Posterior vena cava (tissue), 2 donors: ENCODE measurements around the gene TMEM163. TPM values are rescaled to one million over a fixed set of nuclear protein-coding genes. Genes with fewer than 3 reads are reported as not detected.
"Not testable (repeated sequence)": the region's sequence is repeated elsewhere in the genome, so short reads cannot be mapped to it uniquely, and the experiment has no call there.

ENCODE experiments used
- DNase-seq: peaks from one replicate; pipeline ENCODE4 v3.0.0-alpha.2; 2020; ENCODE audit warnings: low spot score
- intact Hi-C, 2 donors: fragments of 100-400 bp; cut with DNase I; formaldehyde crosslinking; loops; one replicate each; pipeline versions ENCODE4 v1.14.1 to v1.14.2; 2022 to 2023
- total RNA-seq, 2 donors: library from RNA; stranded (reverse); fragmentation: NEBNext Ultra II Directional; extraction: Animal tissue kit (Norgen Biotek cat#: 25700); gene quantifications; one replicate each; pipeline ENCODE4 v1.2.1, GENCODE V29; 2021
- donor health status: DM: yes; HTN: yes; CAD: no.
- donor health status: DM: yes; HTN: yes; CAD: no.

Gene TMEM163
- total RNA-seq, 2 donors from 2014 or later: 0.19 to 0.24 TPM

DNA sequence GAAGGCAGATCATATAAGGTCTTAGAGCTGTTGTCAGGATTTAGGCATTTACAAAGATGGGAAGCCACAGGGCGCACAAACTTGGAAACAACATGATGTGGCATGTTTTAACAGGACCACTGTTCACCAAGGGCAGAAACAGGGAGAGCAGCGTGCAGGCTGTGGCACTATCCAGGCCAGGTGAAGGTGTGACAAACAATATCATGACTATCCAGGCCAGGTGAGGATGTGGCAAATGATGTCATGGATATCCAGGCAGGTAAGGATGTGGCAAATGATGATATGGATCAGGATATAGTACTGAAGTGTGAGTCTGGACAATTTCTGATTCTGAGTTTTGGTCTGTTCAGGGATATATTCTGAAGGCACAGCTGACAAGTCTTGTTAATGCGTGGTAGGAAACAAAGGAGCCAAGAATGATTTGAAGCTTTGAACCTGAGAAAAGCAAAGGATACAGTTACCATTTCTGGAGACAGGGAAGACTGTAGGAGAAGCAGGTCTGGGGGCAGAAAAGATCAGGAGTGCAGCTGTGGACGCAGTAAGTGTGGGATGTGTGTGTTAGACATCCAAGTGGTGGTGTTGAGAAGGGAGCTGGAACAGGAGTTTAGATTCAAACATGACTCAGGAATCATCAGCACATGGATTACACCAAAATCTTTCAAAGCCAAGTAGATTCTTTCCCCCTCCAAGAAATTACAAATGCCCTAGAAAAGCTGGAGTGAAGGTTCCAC, 205.9 kb downstream of the TMEM163 start:
- intact Hi-C loops: no loop called here
- DNase-seq: no peak

DNA sequence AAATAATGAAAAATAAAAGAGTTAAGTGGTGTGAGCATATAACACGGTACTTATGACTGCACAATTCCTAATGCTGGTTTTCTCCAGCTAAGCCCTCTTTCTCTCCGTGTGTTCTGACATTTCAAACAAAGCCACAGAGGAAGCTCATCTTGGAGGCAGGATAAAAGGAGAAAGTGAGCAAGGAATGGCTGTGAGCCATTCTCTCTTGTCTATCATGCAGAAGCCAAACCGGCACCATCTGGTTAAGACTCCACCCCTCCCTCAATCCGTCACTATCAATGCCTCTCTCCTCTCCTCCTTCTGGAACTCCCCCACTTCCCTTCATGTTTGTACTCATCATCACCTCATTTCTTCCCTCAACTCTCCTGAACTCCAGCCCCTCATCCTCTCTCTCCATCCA, 210.4 kb downstream of the TMEM163 start:
- no peak for DNase-seq
- intact Hi-C loops: no loop called here

DNA sequence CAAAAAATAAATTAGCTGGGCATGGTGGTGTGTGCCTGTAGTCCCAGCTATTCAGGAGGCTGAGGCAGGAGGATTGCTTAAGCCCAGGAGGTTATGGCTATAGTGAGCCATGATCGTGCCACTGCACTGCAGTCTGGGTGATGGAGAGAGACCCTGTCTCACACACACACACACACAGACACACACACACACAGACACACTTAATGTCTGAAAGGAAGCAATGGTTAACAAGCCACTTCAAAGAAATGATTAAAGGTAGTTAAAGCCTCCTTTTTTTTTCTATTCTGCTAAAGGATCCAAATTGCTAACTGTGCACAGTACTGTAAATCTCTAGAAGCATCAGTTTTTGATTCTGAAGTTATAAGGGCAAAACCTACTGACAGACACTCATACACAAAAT, 211.1 kb downstream of the TMEM163 start:
- DNase-seq: no peak
- intact Hi-C loops: no loop called here

DNA sequence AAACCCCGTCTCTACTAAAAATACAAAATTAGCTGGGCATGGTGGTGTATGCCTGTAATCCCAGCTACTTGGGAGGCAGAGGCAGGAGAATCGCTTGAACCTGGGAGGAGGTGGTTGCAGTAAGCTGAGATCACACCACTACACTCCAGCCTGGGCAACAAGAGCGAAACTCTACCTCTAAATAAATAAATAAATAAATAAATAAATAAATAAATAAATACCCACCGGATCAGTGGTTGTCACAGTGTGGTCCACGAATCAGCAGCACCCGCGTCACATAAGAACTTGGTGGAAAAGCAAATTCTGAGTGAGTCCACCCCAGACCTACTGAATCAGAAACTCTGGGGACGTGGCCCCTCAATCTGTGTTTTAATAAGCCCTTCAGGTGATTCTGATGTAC, 211.6 kb downstream of the TMEM163 start:
- DNase-seq, intact Hi-C loops: not testable (repeated sequence)

DNA sequence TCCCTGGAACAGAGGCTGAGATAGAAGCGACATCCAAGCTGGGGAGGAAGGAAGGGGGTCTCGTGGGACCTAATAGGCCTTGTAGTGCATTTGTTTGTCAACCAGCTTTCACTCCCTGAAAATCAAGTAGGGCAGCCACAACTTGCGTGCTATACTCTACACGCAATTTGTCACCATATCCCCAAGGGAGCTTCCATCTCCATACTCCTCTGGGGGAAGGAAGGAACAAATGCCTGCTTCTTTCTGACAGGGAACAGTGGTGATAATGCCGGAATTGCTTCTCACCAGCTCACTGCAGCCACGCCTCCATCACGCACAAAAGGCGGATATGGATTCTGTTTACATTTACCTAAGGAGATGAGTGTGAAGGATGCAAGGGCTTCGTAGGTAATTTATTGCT, 213.4 kb downstream of the TMEM163 start:
- intact Hi-C loops: no loop called here
- DNase-seq: no peak

DNA sequence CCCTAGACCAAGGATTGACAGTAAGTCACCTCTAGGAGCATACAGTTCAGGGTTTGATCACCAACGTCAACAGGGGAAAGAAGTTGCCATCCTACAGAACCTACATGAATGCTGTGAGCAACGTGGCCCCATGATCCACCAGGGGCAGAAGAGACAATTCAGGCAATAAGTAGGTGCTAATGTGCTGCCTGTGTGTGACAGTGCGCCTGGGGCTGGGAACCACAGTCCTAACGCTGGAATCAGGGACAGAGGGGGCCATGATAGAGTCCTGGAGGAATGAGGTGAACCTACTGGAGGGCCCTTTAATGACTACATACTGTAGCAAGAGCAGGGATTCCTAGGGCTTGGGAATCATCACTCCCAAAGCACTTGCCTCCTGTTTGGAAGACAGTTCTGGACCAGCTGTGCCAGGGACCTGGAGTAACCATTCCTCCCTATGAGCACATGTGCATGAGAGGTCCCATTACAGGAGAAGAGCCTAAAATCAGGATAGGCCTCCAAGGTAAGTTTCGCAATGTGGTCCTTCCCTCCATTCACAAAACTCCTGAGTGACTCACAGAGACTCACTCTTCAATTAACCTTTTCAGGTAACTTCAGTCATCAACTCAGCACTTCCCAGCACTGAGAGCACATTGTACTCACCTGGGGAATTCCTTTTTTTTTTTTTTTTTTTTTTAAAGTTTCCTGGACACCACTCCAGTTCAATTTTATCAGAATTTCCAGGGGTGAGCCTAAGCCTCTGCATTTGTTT, 214.0 kb downstream of the TMEM163 start:
- intact Hi-C loops: no loop called here
- no peak for DNase-seq

DNA sequence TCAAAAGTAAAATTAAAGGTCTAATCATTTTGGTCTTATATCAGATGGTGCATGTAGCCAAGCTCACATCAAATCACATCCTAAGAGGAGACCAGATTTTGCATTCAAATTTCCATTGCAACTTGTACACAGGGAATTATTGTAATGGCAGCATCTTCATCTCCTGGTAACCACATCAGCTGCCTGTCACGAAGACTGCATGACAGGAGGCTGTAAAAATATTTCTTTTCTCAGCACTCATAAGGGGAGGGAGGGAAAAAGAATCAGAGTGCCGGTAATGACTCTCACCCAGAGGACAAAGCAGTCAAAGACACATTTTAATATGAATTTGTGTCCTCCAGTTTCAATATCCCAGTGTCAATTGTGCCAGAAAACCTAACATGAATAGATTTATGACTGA, 216.7 kb downstream of the TMEM163 start:
- intact Hi-C loops: no loop called here
- no peak for DNase-seq

DNA sequence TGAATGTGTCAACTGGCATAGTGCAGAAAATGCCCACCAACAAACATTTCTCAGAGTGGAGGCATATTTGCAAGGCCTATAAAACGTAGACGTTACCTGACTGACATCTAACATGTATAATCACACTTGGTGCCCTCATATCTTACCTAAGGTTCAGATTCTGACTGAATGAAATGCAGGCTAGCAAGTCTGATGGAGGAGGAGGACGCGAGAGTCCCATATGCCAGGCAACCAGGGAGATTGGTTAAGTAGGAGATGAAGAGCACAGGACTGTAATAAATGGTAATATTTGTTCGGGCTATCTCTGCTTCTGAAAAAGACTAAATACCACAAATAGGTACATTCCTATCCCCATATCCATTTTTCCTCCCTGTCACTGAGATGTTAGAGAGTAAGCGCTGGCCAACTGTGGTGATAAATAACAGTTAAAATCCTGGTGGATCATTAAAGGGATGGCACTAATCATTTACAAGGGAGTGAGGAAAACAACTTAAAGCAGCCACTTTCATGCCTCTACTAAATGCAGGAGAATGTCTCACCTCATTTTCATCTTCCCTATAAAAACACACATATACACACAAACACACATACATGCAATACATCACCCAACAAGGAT, 217.2 kb downstream of the TMEM163 start:
- intact Hi-C loops: no loop called here
- no peak for DNase-seq

DNA sequence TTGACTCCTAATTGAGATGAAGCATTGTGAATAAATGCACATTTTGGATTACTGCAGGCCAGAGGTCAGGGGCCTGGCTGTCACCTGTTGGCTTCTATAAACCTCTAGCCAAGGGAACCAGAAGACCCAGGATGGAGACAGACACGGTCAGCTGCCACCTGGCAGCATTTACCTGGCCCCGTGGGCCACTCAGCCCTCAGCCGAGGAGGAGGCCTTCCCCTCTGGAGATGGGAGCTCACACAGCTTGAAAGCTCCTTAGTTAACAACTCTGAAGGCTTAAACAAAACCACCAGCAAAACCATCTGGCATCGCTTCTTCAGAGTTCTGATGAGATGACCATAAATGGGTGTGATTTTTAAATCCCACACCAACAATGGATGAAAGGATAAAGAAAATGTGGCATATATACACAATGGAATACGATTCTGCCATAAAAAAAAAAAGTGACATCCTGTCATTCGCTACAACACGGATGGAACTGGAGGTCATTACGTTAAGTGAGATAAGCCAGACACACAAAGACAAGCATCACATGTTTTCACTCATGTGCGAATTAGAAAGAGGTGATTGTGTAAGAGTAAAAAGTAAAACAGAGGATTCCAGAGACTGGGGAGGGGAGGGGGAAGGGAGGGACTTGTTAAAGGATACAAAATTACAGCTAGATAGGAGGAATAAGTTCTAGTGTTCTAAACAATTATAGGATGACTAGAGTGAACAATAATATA, 218.4 kb downstream of the TMEM163 start:
- DNase-seq: no peak
- intact Hi-C loops: no loop called here

DNA sequence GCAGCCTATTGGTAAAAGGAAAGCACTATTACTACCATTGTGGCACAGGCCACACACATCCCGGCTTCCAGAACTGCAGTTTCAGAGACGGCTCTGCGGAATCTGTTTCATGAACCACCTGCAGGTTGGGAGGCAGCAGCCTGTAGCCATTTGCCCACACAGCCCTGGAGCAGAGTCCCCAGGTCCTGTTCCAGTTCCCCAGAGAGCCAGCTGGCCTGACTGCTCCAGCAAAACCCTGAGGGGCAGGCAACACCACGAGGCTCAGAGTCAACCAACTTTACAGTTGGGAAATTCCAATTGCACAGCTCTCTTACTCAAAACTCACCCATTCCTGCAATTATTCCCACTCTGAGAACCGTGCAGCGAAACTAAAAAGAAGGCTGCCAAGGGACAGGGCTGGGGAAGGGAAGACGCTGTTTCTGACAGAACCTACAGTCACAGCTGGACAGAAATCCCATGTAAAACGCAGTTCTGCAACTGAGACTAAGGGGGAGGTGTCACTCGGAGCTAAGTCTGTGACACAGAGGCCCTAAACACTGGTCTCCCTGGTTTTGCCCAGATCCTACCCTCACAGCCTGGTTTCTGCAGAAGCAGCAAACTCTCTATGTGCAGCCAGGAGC, 219.4 kb downstream of the TMEM163 start:
- intact Hi-C loops: no loop called here

DNA sequence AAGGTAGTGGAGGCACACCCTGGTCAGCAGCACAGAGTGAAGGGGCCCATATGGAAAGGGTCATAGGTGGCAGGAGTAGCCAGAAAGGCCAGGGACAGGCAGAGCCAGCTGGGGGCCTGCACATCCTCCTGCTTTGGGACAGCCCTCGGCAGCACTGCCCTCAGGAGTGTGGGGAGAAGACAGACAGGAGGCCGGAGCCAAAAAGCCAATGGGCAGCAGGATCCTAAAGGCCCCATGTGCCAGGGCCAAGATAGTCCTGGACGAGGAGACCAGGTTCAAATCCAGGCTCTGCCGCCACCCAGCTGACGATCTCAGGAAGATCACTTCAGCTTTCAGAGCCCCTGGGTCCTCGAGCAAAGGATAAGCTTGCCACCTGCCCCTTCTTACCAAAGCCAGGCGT, 220.1 kb downstream of the TMEM163 start:
- intact Hi-C loops: no loop called here
- DNase-seq: no peak

More for the DNA sequence above, 219.4 kb downstream of the TMEM163 start:
- no peak for DNase-seq

DNA sequence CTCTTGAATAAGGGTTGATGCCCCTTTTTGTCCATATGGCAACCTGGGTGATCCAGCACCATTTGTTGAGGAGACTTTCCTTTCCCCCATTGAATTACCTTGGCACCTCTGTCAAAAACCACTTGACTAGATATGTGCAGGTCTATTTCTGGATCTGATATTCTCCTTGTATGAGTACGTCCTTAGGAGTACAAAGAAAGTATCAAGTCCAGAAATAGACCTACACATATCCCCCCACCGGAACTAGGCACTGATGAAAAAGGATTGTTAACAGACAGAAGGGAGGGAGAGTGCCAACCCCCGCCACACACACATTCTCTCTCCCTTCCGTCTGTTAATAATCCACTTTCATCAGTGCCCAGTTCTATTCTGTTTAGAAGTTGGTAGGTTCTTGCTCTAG, 225.0 kb downstream of the TMEM163 start:
- intact Hi-C loops: no loop called here
- DNase-seq: no peak

DNA sequence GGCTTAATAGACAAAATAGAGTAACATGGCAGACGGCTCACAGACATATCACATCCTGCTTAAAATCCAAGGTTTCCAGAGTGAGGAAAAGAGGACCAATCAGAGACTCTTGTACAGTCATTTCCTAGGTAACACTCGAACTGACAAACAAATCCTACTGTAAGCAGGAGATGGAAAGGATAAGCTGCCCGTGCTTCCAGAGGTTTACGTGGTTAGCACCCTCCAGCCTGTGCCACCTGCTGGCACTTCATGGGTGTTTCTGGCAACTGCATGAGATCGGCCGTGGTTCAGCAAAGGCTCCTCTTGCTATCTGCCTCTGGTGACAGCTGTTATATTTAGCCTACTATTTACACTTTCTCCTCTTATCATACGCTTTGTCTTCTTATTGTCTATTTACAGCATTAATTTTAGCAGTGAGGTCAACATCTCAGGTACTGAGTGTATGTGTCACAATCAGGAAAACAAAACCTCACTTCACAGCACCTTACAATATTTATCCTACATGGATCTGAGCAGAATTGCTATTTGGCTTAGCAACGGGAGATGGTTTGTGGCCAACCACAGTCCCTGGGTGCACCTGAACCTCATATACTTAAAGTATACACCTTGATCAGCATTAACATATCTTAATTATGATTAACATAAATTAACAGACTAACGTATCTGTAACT, 226.9 kb downstream of the TMEM163 start:
- intact Hi-C loops: no loop called here
- DNase-seq: no peak

DNA sequence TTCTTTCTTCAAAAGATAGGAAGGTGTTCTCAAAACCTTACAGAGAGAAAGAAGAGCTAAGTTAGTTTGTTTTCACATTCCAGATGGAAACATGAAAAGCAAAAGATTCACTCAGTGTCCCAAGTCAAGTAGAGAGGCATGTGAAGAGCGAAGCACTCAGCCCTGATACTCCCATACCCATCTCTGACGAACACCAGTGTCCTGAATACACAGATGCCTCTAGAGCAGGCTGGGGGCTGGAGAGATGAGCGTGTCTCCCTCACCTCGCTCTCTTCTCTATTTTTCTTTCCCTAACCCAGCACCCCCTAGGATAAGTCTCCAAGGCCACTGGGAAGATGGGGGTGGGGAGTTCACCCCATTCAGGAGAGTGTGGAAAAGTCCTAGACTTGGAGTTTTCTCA, 227.8 kb downstream of the TMEM163 start:
- no peak for DNase-seq
- intact Hi-C loops: no loop called here

DNA sequence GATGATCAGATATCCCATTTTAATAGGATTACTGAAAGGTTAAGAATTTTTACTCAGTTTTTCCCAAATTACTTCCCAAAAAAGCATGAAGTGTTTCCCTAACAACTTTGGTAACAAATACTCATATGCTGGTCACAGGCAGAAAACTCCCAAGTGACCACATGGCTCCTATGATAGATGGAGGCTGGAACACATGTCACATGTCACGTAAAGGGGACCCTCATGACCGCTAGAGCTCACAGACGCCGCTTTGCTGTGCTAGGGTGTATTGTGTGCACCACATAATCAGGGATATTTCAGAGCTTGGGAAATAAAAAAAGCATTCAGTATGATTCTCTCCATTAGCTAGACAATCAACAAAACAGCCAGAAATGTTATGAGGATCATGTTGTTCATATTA, 228.2 kb downstream of the TMEM163 start:
- intact Hi-C loops: no loop called here

DNA sequence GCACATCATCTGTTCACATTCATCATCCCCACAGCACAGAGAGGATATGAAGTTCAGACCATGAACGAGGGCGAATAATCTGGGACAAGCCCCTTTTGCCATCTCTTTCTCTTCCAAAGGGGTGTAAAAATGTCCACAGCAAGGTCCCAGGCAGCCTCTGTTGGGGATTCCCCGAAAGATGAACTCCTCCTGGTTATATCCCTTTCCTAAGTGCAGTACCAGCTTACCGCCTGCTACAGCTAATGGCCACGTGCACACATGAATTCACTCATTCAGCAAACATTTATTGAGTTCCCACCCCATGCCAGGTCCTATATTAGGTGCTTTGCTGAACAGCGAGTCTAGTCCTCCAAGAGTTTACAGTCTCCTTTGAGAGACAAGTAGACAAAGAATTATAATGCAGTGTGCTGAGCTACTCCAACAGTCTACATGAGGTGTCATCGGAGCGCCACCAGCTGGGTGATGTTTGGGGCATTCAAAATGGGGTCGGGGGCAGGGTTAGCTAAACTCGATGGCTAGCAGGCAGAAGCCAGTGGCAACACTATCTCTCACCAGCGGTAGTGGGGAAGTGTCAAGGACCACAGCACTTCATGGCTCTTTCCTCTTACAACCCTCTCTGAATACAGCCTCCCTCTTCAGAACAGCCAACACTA, 228.9 kb downstream of the TMEM163 start:
- no peak for DNase-seq
- intact Hi-C loops: no loop called here

More for the DNA sequence above, 228.2 kb downstream of the TMEM163 start:
- no peak for DNase-seq

DNA sequence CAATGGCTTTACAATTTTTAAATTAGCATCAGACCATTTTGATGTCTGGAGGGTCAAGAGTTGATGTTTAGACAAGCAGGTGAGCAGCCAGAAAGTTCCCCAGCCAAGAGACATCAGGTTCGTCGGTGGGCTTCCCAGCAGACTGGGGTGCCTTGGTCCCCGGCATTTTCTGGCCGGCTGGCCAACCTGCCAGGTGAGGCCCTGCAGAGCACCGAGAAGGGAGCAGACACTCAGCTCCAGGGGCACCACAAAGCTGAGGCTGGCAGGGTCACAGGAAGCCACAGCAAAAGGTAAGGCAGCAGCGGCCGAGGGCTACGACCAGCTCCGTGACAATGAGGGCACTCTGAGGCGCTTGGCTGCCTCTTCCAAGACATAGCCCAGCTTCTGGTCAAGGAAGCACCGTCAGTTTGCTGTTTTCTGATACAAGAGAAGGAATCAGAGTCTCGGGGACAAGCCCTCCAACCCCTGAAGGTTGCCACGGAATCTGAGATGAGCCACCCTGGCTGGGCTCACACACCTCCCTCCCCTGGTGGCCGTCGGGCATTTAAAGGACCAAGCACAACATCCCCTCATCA, 235.9 kb downstream of the TMEM163 start:
- intact Hi-C loops: no loop called here
- no peak for DNase-seq

DNA sequence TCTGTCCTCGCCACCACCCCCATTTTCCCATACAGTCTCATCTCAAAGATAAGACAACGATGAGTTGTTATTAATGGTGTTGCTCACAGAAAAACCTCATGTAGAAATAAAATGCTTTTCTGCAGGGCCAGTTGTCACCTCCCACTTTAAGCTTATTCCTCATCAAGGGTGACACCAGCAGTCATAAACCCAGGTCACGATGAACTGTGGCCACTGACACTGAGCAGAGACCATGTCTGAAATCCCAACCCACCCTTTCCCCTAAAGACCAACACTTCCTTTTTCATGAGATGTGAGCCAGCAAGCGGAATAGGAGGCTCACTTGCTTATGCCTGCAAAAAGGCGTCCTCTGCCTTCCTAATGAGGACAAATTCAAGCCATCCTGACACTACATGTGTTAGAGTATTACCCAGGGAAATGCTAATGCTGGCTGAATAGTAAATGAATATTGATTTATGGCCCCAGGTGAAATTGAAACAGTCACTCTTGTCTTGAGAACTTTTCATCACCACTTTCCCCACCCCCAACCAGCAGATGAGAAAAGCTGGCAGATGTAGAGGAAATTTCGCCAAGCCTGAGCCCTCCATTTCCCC, 236.6 kb downstream of the TMEM163 start:
- DNase-seq: no peak
- intact Hi-C loops: no loop called here
